A549 (cell line): ENCODE results near the gene TPO. TPM values are rescaled to one million over a fixed set of nuclear protein-coding genes. Genes with fewer than 3 reads are reported as not detected.

Experiments
- ATAC-seq, 2 experiments: fragments of 200-7000 bp in 1 of 2; fragments of >200 bp in 1 of 2; cut with Nextera tagmentation in 1 of 2; cut with Tn5 transposase in 1 of 2; 3 replicates each; pipeline versions ENCODE4 v1.8.0 to v1.9.1; 2018 to 2020; ENCODE audit warnings: mild to moderate bottlenecking in 1 of 2, moderate library complexity in 1 of 2
- CTCF ChIA-PET: fragments of 300-600 bp; sonication (Branson Sonifier 250); formaldehyde crosslinking; extraction: SDS; loops from one replicate; lab custom pipeline; 2021; ENCODE audit warnings: antibody characterized with exemption, inconsistent platforms; lab: Yijun Ruan, JAX
- POLR2A ChIA-PET: fragments of 350-600 bp; formaldehyde crosslinking; extraction: SDS; loops from one replicate; lab custom pipeline; 2021; ENCODE audit warnings: antibody characterized with exemption, inconsistent platforms; lab: Yijun Ruan, JAX
- DNase-seq, 2 experiments: peaks; one replicate each; pipeline versions ENCODE4 v3.0.0 to v3.0.0-alpha.2; 2011 to 2016; ENCODE audit warnings: low read depth in 1 of 2, low spot score in 1 of 2
- FAIRE-seq: peaks from 2 replicates; lab custom pipeline; 2011; peaks lifted over from hg19 to GRCh38; lab: Jason Lieb, UNC
- H3K27ac ChIP-seq, 2 experiments: fragments of >200 bp; sonication (Bioruptor Twin); formaldehyde crosslinking; 3 replicates each; pipeline ENCODE4 v1.5.1; 2016 to 2017
- H3K4me1 ChIP-seq: fragments of >200 bp; sonication (Bioruptor Twin); formaldehyde crosslinking; 3 replicates; pipeline ENCODE4 v1.6.1; 2016
- H3K4me2 ChIP-seq: fragments of >200 bp; sonication (Bioruptor Twin); formaldehyde crosslinking; 3 replicates; pipeline ENCODE4 v1.6.1; 2016
- H3K4me3 ChIP-seq: fragments of >200 bp; sonication (Bioruptor Twin); formaldehyde crosslinking; 3 replicates; pipeline ENCODE4 v1.5.1; 2016
- H3K9me3 ChIP-seq: fragments of >200 bp; sonication (Bioruptor Twin); formaldehyde crosslinking; 3 replicates; pipeline ENCODE4 v1.6.1; 2016
- ATOH8 ChIP-seq: fragments of 250-450 bp; sonication (Bioruptor Pico); IDR thresholded peaks from 2 replicates; pipeline ENCODE4 v1.5.0; 2020; ENCODE audit warnings: low read depth, mild to moderate bottlenecking, moderate library complexity
- BCL3 ChIP-seq: fragments of >200 bp; sonication (Bioruptor Twin); formaldehyde crosslinking; IDR thresholded peaks from 3 replicates; pipeline ENCODE4 v1.6.1; 2016
- CHD4 ChIP-seq: fragments of 200-600 bp; sonication (generic); IDR thresholded peaks from 2 replicates; pipeline ENCODE4 v1.6.1; 2016; ENCODE audit warnings: antibody characterized with exemption, mild to moderate bottlenecking, borderline replicate concordance
- EP300 ChIP-seq, 2 experiments: fragments of >200 bp; sonication (Bioruptor Twin); formaldehyde crosslinking; IDR thresholded peaks; 2 replicates in 1 of 2; 3 replicates in 1 of 2; pipeline ENCODE4 v1.6.1; 2016 to 2017
- FOXS1 ChIP-seq: fragments of 250-450 bp; sonication (Bioruptor Pico); IDR thresholded peaks from 2 replicates; pipeline ENCODE4 v1.5.0; 2020; ENCODE audit warnings: mild to moderate bottlenecking, moderate library complexity
- HDAC2 ChIP-seq: fragments of 200-600 bp; sonication (generic); IDR thresholded peaks from 2 replicates; pipeline ENCODE4 v1.6.1; 2016
- HOXA7 ChIP-seq: fragments of 250-450 bp; sonication (Bioruptor Pico); IDR thresholded peaks from 2 replicates; pipeline ENCODE4 v1.5.0; 2020; ENCODE audit warnings: mild to moderate bottlenecking, moderate library complexity
- HOXB5 ChIP-seq: fragments of 250-450 bp; sonication (Bioruptor Pico); IDR thresholded peaks from 2 replicates; pipeline ENCODE4 v1.5.0; 2020; ENCODE audit warnings: mild to moderate bottlenecking, moderate library complexity
- JUN ChIP-seq, 2 experiments: fragments of >200 bp; sonication (Bioruptor Twin); formaldehyde crosslinking; IDR thresholded peaks; 2 replicates in 1 of 2; 3 replicates in 1 of 2; pipeline ENCODE4 v1.6.1; 2016 to 2017
- KDM5A ChIP-seq: fragments of 200-600 bp; sonication (generic); IDR thresholded peaks from 2 replicates; pipeline ENCODE4 v1.6.1; 2016; ENCODE audit warnings: antibody characterized with exemption, mild to moderate bottlenecking
- MAFK ChIP-seq: fragments of 450-650 bp; IDR thresholded peaks from 2 replicates; pipeline ENCODE4 v1.6.1; 2014; ENCODE audit not compliant: partially characterized antibody
- PHF8 ChIP-seq: fragments of 200-600 bp; sonication (generic); IDR thresholded peaks from 2 replicates; pipeline ENCODE4 v1.6.1; 2016; ENCODE audit warnings: low read depth, mild to moderate bottlenecking, antibody characterized with exemption, moderate library complexity, borderline replicate concordance
- RAD21 ChIP-seq, 2 experiments: fragments of >200 bp in 1 of 2; sonication (Bioruptor Twin) in 1 of 2; formaldehyde crosslinking in 1 of 2; IDR thresholded peaks in 1 of 2; conservative IDR thresholded peaks in 1 of 2; 2 replicates in 1 of 2; 3 replicates in 1 of 2; pipeline ENCODE4 v1.6.1; 2012 to 2018; ENCODE audit warnings: inconsistent platforms in 1 of 2
- RARB ChIP-seq: fragments of 250-450 bp; sonication (Bioruptor Pico); IDR thresholded peaks from 2 replicates; pipeline ENCODE4 v1.8.0; 2021; ENCODE audit warnings: mild to moderate bottlenecking, moderate library complexity
- REST ChIP-seq: fragments of 200-600 bp; sonication (generic); IDR thresholded peaks from 2 replicates; pipeline ENCODE4 v1.6.1; 2016; ENCODE audit warnings: antibody characterized with exemption, mild to moderate bottlenecking, moderate library complexity
- RNF2 ChIP-seq: fragments of 200-600 bp; sonication (generic); IDR thresholded peaks from 2 replicates; pipeline ENCODE4 v1.6.1; 2016; ENCODE audit warnings: low read depth, mild to moderate bottlenecking, antibody characterized with exemption, moderate library complexity, borderline replicate concordance
- SMC3 ChIP-seq: fragments of >200 bp; sonication (Bioruptor Twin); formaldehyde crosslinking; IDR thresholded peaks from 3 replicates; pipeline ENCODE4 v1.6.1; 2018; ENCODE audit warnings: inconsistent platforms
- SREBF2 ChIP-seq: fragments of 450-650 bp; IDR thresholded peaks from 2 replicates; pipeline ENCODE4 v1.6.1; 2014; ENCODE audit warnings: mild to moderate bottlenecking, moderate library complexity
- TFCP2L1 ChIP-seq: fragments of 250-450 bp; sonication (Bioruptor Pico); IDR thresholded peaks from 2 replicates; pipeline ENCODE4 v1.5.0; 2021; ENCODE audit warnings: mild to moderate bottlenecking
- TP53 ChIP-seq: fragments of 250-450 bp; sonication (Bioruptor Pico); IDR thresholded peaks from 2 replicates; pipeline ENCODE4 v1.5.0; 2021; ENCODE audit warnings: mild to moderate bottlenecking, moderate library complexity
- ZFP36 ChIP-seq: fragments of 450-650 bp; IDR thresholded peaks from 2 replicates; pipeline ENCODE4 v1.6.1; 2014; ENCODE audit warnings: borderline replicate concordance; ENCODE audit not compliant: partially characterized antibody
- WGBS: methylation state at CpG from one replicate; pipeline ENCODE4 v1.1.6; 2017; ENCODE audit errors: missing lambda C conversion rate; 5-methylcytosine and 5-hydroxymethylcytosine counted together
- polyA plus RNA-seq, 4 experiments: library from polyadenylated mRNA; depleted of rRNA in 3 of 4; stranded (reverse); fragments of >200 nt; fragmentation: RNase III in 1 of 4; extraction: RNeasy Plus Mini Kit Qiagen cat#74134 plus additional on column Dnase treatment in 1 of 4; gene quantifications; 2 replicates in 3 of 4; 3 replicates in 1 of 4; pipeline ENCODE4 v1.2.3, GENCODE V29; 2011 to 2017

TPO gene
- polyA plus RNA-seq, 2 of the 4 experiments (the other 2 are of a cell fraction), result 0.05 TPM; not detected in 1

GRCh38 chr2:1542971-1543370, 129.7 kb downstream of the TPO start:
- Histone ChIP-seq H3K4me3 (no peak overlapping the region), H3K4me1 (no peaks in the 10 kb centered on the region), H3K27ac (no peak overlapping the region), H3K4me2 (no peak overlapping the region), H3K9me3 (no peaks in the 10 kb centered on the region)
- DNase-seq, result no peak
- ChIA-PET CTCF (interaction anchor here (1.2 kb wide), 1 partner anchor 10 kb away, joined by 3 read pairs; no protein-coding TSS in a partner anchor), POLR2A (no interaction called here)
- no peak for ATAC-seq
- no peak for TF ChIP-seq RNF2
- FAIRE-seq, result no peak
- 65% methylated on average over 11 of the region's 11 CpGs for WGBS

GRCh38 chr2:1543776-1544477, 130.7 kb downstream of the TPO start:
- ChIA-PET CTCF (interaction anchor here (1.1 to 3.5 kb wide), 5 partner anchors 10 to 831 kb away, joined by 3 to 19 read pairs (median 4); no protein-coding TSS in a partner anchor), POLR2A (no interaction called here)
- Histone ChIP-seq H3K4me3 (no peak overlapping the region), H3K4me1 (no peaks in the 10 kb centered on the region), H3K9me3 (no peaks in the 10 kb centered on the region), H3K27ac (no peak overlapping the region), H3K4me2 (no peak overlapping the region)
- WGBS, result 68% methylated on average over 14 of the region's 14 CpGs
- DNase-seq, result no peak
- TF ChIP-seq TP53 (no peak), ATOH8 (CRISPR knock-in tag) (no peak), BCL3 (no peak), FOXS1 (CRISPR knock-in tag) (no peak)
- no peak for FAIRE-seq
- no peak for ATAC-seq

GRCh38 chr2:1544478-1545069, 131.3 kb downstream of the TPO start:
- H3K9me3 ChIP-seq, result no peaks in the 10 kb centered on the region
- no peak overlapping the region for H3K4me2 ChIP-seq
- 45% methylated on average over 4 of the region's 4 CpGs for WGBS
- DNase-seq (no peak), FAIRE-seq (no peak), ATAC-seq (peak; percentile 7 to 8; a peak in 1 of 6 replicates)
- no peak overlapping the region for H3K27ac ChIP-seq
- no peaks in the 10 kb centered on the region for H3K4me1 ChIP-seq
- POLR2A ChIA-PET, result no interaction called here
- TF ChIP-seq SREBF2 (no peak), KDM5A (no peak), RARB (CRISPR knock-in tag) (no peak), HOXA7 (CRISPR knock-in tag) (no peak), HOXB5 (CRISPR knock-in tag) (no peak), JUN (IDR thresholded peaks at IDR 0.05) (no peak), CHD4 (no peak)
- CTCF ChIA-PET, result interaction anchor here (0.8 to 3.5 kb wide), 8 partner anchors 10 to 831 kb away, joined by 3 to 19 read pairs (median 3); no protein-coding TSS in a partner anchor
- H3K4me3 ChIP-seq, result no peak overlapping the region

GRCh38 chr2:1546023-1546591, 132.8 kb downstream of the TPO start:
- ATAC-seq (peak; percentile 57 to 63; a peak in 5 of 6 replicates), FAIRE-seq (peak; percentile 80), DNase-seq (peak; percentile 62 to 69)
- WGBS, result 15% methylated on average over 14 of the region's 14 CpGs
- Histone ChIP-seq H3K4me3 (no peak overlapping the region), H3K4me2 (peak overlapping the region; percentile 21), H3K27ac (no peak overlapping the region), H3K9me3 (no peaks in the 10 kb centered on the region), H3K4me1 (no peaks in the 10 kb centered on the region)
- POLR2A ChIA-PET, result no interaction called here
- CTCF ChIA-PET, result interaction anchor here (0.7 to 3.5 kb wide), 18 partner anchors 8 to 836 kb away, joined by 3 to 19 read pairs (median 4); no protein-coding TSS in a partner anchor
- TF ChIP-seq PHF8 (no peak), RNF2 (no peak), REST (no peak), EP300 (IDR thresholded peaks at IDR 0.05) (no peak), TFCP2L1 (CRISPR knock-in tag) (no peak), ZFP36 (no peak), RAD21 (conservative IDR thresholded peaks at IDR 0.05 in 1 of 2, IDR thresholded peaks at IDR 0.05 in 1 of 2) (peak; percentile 95 to 98), SMC3 (peak; percentile 86), BCL3 (no peak), HDAC2 (no peak), MAFK (peak; percentile 36)
